Panc1 (cell line): Measurements from ENCODE around the gene TMEM178A.

Experiments
- POLR2AphosphoS5 ChIP-seq: IDR thresholded peaks from 2 replicates; pipeline ENCODE4 v1.6.1; 2012; ENCODE audit warnings: mild to moderate bottlenecking, low read depth, low read length, moderate library complexity
- REST ChIP-seq, 2 experiments: IDR thresholded peaks; 2 replicates each; pipeline ENCODE4 v1.6.1; 2011 to 2012; ENCODE audit warnings: low read depth in 2 of 2, control low read depth in 1 of 2, low read length in 1 of 2, mild to moderate bottlenecking in 1 of 2, moderate library complexity in 1 of 2; ENCODE audit not compliant: insufficient read depth in 1 of 2
- SIN3A ChIP-seq: IDR thresholded peaks from 2 replicates; pipeline ENCODE4 v1.6.1; 2012; ENCODE audit warnings: low read depth, mild to moderate bottlenecking, low read length, moderate library complexity, borderline replicate concordance; ENCODE audit not compliant: insufficient read depth
- TF ChIP-seq, protein P1 (sequence below): fragments of 450-650 bp; IDR thresholded peaks from 2 replicates; pipeline ENCODE4 v1.5.1; 2017; ENCODE audit warnings: mild to moderate bottlenecking

DNA sequence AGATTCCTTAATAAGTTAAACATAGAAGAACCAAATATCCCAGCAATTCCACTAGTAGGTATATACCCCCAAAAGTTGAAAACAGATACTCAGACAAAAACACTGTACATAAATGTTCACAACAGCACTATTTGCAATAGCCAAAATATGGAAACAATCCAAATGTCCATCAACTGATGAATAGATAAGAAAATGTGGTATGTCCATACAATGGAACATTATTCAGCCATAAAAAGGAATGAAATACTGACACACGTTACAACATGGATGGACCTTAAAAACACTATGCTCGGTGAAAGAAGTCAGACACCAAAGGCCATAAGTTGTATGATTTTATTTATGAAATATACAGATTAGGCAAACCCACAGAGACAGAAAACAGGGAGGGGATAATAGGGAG lies 12.5 kb downstream of the TMEM178A start:
- TF ChIP-seq, protein P1, sequence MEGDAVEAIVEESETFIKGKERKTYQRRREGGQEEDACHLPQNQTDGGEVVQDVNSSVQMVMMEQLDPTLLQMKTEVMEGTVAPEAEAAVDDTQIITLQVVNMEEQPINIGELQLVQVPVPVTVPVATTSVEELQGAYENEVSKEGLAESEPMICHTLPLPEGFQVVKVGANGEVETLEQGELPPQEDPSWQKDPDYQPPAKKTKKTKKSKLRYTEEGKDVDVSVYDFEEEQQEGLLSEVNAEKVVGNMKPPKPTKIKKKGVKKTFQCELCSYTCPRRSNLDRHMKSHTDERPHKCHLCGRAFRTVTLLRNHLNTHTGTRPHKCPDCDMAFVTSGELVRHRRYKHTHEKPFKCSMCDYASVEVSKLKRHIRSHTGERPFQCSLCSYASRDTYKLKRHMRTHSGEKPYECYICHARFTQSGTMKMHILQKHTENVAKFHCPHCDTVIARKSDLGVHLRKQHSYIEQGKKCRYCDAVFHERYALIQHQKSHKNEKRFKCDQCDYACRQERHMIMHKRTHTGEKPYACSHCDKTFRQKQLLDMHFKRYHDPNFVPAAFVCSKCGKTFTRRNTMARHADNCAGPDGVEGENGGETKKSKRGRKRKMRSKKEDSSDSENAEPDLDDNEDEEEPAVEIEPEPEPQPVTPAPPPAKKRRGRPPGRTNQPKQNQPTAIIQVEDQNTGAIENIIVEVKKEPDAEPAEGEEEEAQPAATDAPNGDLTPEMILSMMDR: no peak
- TF ChIP-seq SIN3A: no peak
- no peak for TF ChIP-seq REST (IDR thresholded peaks at IDR 0.05; ENCODE audit: insufficient read depth in 1 of 2, low read depth in 2 of 2, low read length in 1 of 2)
- no peak for TF ChIP-seq POLR2AphosphoS5
